H1 (cell line): ENCODE results near the gene ZNF385C. TPM values are rescaled to one million over a fixed set of nuclear protein-coding genes. Genes with fewer than 3 reads are reported as not detected.

Experiments used
- BACH1 ChIP-seq: IDR thresholded peaks from 2 replicates; pipeline ENCODE4 v1.6.1; 2012; ENCODE audit warnings: low read length, improper control_type of control experiment
- BRCA1 ChIP-seq: IDR thresholded peaks from 2 replicates; pipeline ENCODE4 v1.6.1; 2012; ENCODE audit warnings: low read depth, low read length, improper control_type of control experiment
- CHD1 ChIP-seq: IDR thresholded peaks from 2 replicates; pipeline ENCODE4 v1.6.1; 2012; ENCODE audit warnings: low read depth, low read length, improper control_type of control experiment
- EP300 ChIP-seq, 2 experiments: IDR thresholded peaks; 1 replicate in 1 of 2; 2 replicates in 1 of 2; pipeline ENCODE4 v1.6.1; 2011 to 2012; ENCODE audit warnings: low read depth in 2 of 2, low read length in 2 of 2, mild to moderate bottlenecking in 2 of 2, borderline replicate concordance in 1 of 2, inconsistent platforms in 1 of 2, moderate library complexity in 1 of 2
- HDAC2 ChIP-seq, 2 experiments: fragments of 300-600 bp in 1 of 2; sonication (generic) in 1 of 2; IDR thresholded peaks; 2 replicates each; pipeline ENCODE4 v1.6.1; 2011 to 2012; ENCODE audit warnings: low read depth in 2 of 2, low read length in 2 of 2, mild to moderate bottlenecking in 2 of 2, moderate library complexity in 2 of 2, borderline replicate concordance in 1 of 2, inconsistent platforms in 1 of 2
- NANOG ChIP-seq: IDR thresholded peaks from 2 replicates; pipeline ENCODE4 v1.6.1; 2011; ENCODE audit warnings: low read length, low read depth, mild to moderate bottlenecking, inconsistent platforms; ENCODE audit not compliant: insufficient read depth, poor library complexity, severe bottlenecking
- RBBP5 ChIP-seq: IDR thresholded peaks from 2 replicates; pipeline ENCODE4 v1.7.1; 2012; ENCODE audit warnings: low read depth, mild to moderate bottlenecking, inconsistent platforms, low read length, moderate library complexity, borderline replicate concordance
- SIX5 ChIP-seq: IDR thresholded peaks from 2 replicates; pipeline ENCODE4 v1.6.1; 2011; ENCODE audit warnings: mild to moderate bottlenecking, low read depth, low read length
- TBP ChIP-seq: IDR thresholded peaks from 2 replicates; pipeline ENCODE4 v1.6.1; 2011; ENCODE audit warnings: low read depth, low read length, improper control_type of control experiment
- TCF12 ChIP-seq: IDR thresholded peaks from 2 replicates; pipeline ENCODE4 v1.6.1; 2011; ENCODE audit warnings: low read depth, mild to moderate bottlenecking, low read length
- YY1 ChIP-seq: IDR thresholded peaks from 2 replicates; pipeline ENCODE4 v1.6.1; 2011; ENCODE audit warnings: low read depth, mild to moderate bottlenecking, low read length
- polyA plus RNA-seq, 7 experiments: library from polyadenylated mRNA; depleted of rRNA in 3 of 7; stranded (reverse) in 5 of 7; unstranded in 2 of 7; fragments of >200 nt in 5 of 7; fragments of 200-250 nt in 2 of 7; gene quantifications; 1 replicate in 5 of 7; 2 replicates in 1 of 7; 4 replicates in 1 of 7; pipeline versions ENCODE4 v1.2.1 to v1.2.3, GENCODE V29; 2011 to 2013; ENCODE audit warnings: missing spikeins in 2 of 7, mixed read lengths in 2 of 7
- total RNA-seq: library from RNA; stranded (reverse); fragmentation: NEBNext Ultra II Directional; extraction: Animal tissue kit (Norgen Biotek cat#: 25700); gene quantifications from 2 replicates; pipeline ENCODE4 v1.2.1, GENCODE V29; 2021

The ZNF385C gene
- total and polyA plus RNA-seq, 2 of the 8 experiments (the other 6 are each of a cell fraction or from before 2014, with no cell fraction given) = 3.9 to 6.1 TPM

DNA sequence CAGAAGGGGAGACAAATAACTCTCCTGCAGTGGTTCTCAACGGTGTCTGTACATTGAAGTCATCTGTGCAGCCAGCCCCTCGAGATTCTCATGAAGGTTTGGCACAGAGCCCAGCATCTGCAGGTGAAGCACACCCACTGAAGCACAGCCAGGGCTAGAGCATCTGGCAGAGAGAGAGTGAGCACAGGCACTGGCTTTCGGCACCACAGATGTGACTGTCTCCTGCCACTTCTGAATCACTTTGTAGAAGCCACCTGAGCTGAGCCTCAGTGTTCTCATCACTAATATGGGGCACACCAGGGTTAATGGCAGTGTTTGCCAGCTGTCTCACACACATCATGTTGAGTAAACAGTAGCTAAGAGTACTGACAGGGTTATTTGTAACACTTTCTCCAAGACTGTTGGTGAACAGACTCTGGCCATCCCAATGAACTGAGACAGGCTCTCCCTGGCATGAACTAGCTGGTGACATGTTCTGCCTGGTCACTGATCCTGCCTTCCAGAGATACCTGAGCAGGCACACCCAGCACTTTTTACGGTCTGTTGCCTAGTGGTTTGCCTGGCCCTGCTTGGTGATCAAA, 35.3 kb upstream of the ZNF385C start (continued):
- TF ChIP-seq EP300 (IDR thresholded peaks at IDR 0.05; ENCODE audit: borderline replicate concordance in 1 of 2, low read depth in 2 of 2, low read length in 2 of 2) (no peak), NANOG (no peak), SIX5 (no peak), TCF12 (no peak), YY1 (no peak), HDAC2 (IDR thresholded peaks at IDR 0.05; ENCODE audit: borderline replicate concordance in 1 of 2, low read depth in 2 of 2, low read length in 2 of 2) (no peak), TBP (no peak), CHD1 (no peak), BRCA1 (no peak), RBBP5 (no peak), BACH1 (no peak)
